Right forelimb (tissue), 1 donor: Measurements from ENCODE around the gene ARID1B.
"Not testable (repeated sequence)": the region's sequence is repeated elsewhere in the genome, so short reads cannot be mapped to it uniquely, and the experiment has no call there.

Experiments
- DNase-seq: peaks from one replicate; pipeline ENCODE4 v3.0.0-alpha.2; 2018

Gene ARID1B

GRCh38 chr6:156974830-156975261 is 197.7 kb downstream of the ARID1B start:
- DNase-seq = no peak

GRCh38 chr6:156975414-156975813 is 198.2 kb downstream of the ARID1B start:
- DNase-seq = no peak

- DNase-seq = peak; percentile 51
Measured at GRCh38 chr6:156976216-156977127, 199.3 kb downstream of the ARID1B start.

GRCh38 chr6:156977527-156978291 is 200.5 kb downstream of the ARID1B start:
- DNase-seq = no peak

- DNase-seq = no peak
Measured at GRCh38 chr6:156978948-156979347, 201.8 kb downstream of the ARID1B start.

GRCh38 chr6:156980515-156980914 is 203.3 kb downstream of the ARID1B start:
- no peak for DNase-seq

GRCh38 chr6:156980948-156981347 is 203.8 kb downstream of the ARID1B start:
- no peak for DNase-seq

- DNase-seq = no peak
Measured at GRCh38 chr6:156982168-156982567, 205.0 kb downstream of the ARID1B start.

DNA sequence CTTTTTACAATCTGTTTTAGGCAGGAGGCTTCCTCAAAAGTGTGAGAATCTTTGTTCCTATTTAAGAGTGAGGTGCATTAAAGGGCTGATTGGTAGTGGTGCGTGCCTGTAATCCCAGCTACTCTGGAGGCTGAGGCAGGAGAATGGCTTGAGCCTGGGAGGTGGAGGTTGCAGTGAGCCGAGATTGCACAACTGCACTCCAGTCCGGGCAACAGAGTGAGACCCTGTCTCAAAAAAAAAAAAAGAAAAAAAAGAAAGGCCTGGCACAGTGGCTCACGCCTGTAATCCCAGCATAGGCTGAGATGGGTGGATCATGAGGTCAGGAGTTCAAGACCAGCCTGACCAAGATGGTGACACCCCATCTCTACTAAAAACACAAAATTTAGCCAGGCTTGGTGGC is 205.7 kb downstream of the ARID1B start:
- not testable (repeated sequence) for DNase-seq

DNA sequence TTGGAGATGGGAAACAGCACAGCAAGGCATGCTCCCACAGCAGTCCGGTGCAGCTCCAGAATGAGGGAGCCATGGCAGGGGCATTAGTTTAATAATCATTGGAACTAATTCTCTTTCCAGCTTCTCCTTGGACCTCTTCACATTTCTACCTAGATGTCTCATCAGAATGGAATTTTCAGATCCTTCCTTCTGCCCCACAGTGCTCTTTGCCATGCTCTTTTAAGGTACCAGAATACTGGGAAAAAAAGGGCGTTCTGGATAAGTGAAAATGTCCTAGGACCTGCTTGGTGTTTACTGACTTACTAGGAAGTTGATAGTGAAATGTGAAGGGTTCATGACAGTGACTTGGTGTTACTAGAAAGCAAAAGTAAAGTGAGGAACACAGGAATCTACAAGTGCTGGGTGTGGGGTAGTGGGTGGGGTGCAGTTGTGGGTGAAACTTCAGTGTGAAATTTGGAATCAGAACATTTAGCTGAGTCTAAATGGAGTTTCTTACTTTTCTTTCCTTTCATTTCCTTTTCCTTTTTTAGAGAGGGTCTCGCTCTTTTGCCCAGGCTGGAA is 207.1 kb downstream of the ARID1B start:
- no peak for DNase-seq

GRCh38 chr6:156985309-156985708 is 208.1 kb downstream of the ARID1B start:
- DNase-seq = no peak

DNA sequence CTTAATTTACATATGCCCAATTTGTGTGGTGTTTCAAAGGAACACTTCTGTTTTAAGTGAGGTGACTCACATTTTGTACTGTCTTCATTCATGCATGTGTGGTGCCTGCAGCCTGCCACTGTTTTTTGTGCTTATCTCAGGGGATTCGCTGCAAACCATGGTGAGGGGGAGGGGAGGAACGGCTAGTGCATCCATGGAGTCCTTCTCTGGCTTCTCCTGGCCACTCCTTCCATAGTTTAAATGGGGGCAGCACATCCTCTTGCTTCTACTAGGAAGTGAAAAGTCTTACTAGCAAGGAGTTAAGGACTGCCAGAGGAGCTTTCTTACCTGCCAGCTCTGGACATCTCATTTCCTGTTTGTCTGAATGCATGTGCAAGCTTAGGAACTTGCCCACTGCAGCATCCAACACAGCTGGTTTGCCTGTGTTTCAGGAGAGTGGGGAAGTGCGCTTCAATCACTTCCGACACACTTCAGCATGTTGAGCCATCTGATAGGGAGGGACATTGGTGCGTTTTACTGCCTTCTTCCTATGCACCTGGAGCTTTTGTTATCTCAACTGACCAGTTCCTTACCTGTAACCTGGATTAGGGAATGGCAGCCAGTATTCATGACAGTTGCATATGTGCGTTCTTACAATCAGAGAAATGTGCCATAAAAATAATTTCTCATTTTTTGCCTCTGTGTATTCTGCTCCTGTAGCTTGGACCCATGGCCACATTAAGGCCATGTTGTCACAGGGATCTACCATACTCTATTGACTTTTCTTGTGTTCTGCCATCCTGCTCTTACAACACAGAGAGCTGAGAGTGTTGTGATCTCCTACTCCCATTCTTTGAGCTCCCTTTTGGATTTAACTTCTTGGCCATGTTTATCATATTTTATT is 211.3 kb downstream of the ARID1B start:
- no peak for DNase-seq

DNA sequence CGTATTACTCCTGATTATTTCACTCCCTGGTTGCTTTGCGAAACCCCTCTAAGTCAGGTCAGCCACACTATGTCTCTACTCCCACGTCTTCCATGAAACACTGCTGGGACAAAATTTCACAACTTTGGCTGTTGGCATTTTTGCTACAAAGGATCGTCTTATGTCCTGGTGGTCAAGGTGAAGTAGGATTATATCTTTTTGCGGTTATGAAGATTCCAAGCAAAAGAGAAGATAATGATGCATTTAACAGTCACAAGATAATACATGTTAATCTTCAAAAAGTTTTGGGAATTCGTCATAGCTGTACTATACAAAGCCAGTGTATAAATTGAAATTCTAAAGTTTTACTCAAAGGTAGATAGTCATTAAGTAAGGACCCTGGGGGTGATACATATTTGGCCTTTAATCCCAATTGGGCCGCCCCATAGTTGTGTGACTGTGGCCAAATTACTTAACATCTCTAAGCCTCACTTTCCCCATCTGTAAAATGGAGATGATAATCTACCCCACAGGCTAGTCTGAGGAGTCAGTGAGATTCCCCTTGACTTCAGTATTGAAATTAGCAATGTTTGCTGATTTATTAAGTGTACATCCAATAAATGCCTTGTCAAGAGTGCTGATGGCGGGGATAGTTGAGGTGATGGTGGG is 212.1 kb downstream of the ARID1B start:
- DNase-seq = no peak

DNA sequence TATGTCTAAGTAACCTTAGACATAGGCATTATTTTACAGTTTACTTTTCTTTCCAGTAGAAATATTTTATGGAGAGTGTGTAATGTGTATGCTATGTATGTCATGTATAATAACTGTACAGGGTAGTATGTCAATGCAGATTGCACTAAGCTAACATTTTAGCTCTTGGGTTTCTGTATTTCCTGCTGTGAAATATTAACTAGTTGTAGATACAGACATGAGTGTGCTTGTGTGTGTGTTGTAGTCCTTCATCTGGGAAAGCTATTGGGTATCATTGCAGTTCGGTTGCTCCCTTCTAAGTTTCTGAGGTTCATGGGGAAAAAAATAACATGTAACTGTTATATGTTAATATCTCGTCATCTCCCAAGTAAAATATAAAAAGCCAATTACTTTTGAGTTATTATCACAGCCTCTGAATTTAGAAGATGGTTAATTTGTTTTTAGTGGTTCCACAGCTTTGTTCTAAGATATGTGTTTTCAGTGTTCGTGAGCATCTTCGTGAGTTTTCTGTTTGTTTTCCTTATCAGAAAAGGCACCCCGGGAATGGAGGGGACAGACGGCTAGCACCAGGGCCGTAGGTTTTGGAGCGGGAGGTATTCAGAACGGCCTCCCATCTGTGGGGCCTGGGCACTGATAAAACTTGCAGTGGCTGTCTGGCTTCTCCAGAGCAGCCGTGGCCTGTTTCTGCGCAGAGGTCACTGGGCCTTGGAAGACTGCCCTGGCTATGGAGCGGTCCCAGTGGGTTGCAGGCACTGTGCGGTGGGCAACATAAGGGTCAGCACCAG is 215.0 kb downstream of the ARID1B start:
- DNase-seq = no peak

DNA sequence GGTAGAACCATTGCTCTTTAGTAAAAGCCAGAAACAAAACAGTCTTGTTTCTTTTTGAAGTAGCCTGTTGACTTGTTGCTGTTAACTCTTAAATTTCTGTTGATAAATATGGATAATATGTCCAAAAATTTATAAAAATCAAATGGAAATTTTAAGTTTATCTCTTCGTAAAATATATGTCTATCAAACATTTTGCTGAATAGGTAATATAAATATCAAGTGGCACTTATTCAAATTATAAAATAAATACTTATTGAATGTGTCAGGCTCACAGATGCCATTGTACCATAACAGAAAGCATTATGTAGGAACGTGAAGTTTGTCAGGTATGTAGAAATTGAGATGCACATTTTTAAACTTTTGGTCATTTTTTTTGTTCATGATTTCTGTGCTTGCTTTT is 216.5 kb downstream of the ARID1B start:
- DNase-seq = no peak

GRCh38 chr6:156994215-156995076 is 217.3 kb downstream of the ARID1B start:
- DNase-seq = no peak

DNA sequence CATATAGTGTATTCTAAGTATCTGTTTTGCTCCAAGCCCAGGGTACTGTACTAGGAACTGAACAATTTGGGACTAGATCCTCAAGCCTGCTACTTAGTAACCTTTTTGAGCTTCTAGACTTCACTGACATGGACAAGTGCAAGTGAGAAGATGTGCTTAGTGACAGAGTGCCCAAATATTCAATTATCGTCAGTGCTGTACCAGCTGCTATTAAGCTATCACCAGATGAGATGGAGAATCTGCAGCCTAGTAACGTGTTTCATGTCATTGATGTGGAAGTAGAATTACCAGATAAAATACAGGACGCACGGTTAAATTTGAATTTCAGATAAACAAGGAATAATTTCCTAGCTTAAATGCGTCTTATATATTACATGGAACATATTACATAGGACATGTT is 218.3 kb downstream of the ARID1B start:
- DNase-seq = no peak

- DNase-seq = no peak
Measured at GRCh38 chr6:156996265-156996664, 219.1 kb downstream of the ARID1B start.

DNA sequence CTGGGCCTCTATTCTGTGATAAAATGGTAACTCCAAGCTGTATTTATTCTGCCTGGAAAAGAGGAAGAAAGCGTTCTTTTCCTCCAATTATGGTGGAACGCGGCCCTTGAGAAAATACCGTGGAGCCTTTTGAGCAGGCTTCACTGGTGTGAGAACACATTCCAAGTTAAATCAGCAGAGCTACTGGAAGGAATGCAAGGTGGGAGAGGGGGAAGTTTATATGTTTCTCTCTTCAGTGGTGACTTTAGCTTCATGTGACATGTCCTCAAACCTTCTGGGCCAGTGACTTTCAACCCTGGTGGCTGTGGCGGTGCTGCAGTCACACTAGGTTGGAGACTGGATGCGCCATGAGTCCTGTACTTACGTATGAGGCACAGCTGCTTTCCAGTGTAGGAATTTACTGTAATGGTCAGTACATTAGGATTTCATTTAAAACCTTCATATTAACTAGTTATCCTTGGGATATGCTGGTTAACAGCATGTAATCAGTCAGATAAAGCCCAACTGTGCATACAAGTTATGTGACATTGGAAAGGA is 221.7 kb downstream of the ARID1B start:
- DNase-seq = no peak

- no peak for DNase-seq
Measured at GRCh38 chr6:156999762-157000161, 222.6 kb downstream of the ARID1B start.
